Hematopoietic multipotent progenitor cell treated with erythropoietin and hydrocortisone succinate and interleukin-3 and kit ligand, for 4 days (in vitro differentiated cells): ENCODE measurements around the gene GADL1.

ENCODE experiments used
- DNase-seq: peaks from one replicate; pipeline ENCODE4 v3.0.0-alpha.2; 2015

GADL1 gene, protein sequence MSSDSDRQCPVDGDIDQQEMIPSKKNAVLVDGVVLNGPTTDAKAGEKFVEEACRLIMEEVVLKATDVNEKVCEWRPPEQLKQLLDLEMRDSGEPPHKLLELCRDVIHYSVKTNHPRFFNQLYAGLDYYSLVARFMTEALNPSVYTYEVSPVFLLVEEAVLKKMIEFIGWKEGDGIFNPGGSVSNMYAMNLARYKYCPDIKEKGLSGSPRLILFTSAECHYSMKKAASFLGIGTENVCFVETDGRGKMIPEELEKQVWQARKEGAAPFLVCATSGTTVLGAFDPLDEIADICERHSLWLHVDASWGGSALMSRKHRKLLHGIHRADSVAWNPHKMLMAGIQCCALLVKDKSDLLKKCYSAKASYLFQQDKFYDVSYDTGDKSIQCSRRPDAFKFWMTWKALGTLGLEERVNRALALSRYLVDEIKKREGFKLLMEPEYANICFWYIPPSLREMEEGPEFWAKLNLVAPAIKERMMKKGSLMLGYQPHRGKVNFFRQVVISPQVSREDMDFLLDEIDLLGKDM

DNA sequence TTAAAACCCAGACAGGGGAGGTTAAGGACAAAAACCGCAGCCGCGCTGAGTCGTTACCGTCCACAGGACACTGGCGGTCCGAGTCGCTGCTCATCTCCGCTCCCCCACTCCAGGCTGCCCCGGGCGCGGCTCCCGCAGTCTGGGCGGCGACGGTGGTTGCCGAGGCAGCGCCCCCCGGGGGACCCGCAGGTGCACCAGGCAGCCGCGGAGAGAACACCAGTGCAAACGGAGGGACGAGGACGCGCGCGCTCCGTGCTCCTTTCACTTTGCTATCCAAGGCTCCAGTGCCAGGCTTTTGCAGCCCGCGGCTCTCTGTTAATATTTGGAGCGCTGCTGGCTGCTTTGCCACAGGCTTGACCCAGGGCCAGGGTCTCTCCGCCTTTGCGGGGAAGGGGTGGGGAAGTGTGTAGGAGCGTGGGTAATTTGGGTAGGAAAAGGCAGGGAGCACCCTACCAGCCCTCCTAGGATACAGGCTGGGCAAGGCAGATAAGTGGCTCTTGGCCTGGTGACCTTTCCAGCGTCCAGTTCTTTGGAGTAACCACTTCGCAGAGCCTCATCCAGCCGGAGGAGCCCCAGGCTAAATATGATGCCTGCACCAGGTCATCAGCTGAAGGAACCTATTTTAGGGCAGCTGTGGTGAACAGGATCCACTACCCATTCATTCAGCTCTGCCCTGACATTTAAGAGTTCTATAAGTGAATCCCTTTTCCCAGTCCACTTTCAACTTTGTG is at the start of gene GADL1:
Gene GADL1 (minus strand): TSS at position 141 of the 731 bp plus-strand sequence. CDS start 47 bp downstream, at position 94.
- peak; percentile 51 for DNase-seq

DNA sequence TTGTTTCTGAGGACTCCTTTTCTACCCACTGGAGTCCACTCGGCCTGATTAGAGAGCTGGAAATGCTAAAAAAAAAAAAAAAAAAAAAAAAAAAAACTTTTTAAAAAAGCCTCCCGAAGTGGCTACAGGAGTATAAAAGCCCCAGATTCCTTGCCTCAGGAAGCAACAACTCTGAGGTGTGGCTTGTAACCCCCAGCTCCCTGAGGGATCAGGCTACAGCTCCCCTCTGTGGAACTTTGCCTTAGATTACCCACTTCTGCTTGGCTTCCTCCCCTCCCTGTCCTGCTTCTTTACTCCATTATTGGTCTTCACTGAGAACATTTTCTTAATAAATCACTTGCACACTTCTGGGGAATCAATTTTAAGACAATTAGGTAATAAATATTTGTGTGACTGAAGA is 49.7 kb upstream of the GADL1 start:
- DNase-seq: no peak

DNA sequence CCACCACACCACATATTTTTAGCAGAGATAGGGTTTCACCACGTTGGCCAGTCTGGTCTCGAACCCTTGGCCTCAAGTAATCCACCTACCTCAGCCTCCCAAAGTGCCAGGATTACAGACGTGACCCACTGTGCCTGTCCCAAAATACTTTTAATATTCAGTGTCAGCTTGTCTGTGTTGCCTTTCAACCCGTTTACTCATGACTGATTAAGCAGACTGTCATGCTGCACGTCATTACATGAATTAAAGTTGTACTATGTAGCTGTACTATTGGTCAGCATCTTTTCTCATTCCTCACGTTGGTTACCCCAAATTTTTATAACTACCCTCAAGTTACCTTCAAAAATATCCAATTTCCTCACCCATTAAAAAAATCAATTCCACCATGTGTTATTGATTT is 48.7 kb upstream of the GADL1 start:
- DNase-seq: no peak

DNA sequence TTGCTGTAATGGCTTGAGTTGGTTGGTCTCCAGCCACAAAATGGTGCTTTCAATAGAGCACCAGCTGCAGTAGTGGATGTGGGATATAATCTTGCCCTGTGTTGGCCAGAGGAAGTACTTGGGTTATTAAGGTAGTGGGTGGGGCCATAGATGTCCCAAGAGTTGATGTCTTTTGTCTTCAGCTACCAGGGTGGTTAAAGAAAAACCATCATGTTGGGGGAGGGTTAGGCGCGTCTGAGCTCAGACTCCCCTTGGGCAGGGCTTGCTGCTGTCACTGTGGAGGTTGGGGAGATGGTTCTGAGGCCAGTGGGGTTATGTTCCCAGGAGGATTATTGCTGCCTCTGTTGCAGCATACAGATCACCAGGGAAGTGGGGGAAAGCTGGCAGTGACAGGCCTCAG is 46.9 kb upstream of the GADL1 start:
- peak; percentile 25 for DNase-seq

DNA sequence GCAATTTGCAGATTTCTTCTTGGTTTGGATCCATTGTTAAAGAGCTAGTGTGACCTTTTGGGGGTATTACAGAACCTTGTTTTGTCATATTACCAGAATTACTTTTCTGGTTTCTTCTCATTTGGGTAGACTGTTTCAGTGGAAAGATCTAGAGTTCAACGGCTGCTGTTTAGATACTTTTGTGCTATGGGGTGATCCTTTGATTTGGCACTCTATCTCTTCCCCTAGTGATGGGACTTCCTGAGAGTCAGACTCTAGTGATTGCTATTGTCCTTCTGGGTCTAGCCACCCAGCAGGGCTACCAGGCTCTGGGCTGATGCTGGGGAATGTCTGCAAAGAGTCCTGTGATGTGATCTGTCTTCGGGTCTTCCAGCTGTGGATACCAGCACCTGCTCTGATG is 46.3 kb upstream of the GADL1 start:
- no peak for DNase-seq

DNA sequence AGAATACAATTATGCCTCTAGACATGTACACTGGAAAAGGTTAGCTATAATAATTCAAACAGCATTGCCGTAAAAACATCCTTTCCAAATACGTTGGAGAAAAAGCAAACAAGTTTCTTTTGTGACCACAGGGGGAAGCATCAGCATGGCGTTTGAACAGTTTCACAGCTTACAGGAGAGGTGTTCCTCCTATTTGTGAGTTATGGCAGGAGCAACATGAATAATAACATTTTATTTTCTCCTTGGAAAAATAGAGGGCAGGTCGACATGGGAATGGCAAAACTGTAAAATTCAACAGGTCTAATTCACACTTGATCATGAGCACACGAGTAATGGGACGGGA is 39.7 kb upstream of the GADL1 start:
- DNase-seq: peak; percentile 72

DNA sequence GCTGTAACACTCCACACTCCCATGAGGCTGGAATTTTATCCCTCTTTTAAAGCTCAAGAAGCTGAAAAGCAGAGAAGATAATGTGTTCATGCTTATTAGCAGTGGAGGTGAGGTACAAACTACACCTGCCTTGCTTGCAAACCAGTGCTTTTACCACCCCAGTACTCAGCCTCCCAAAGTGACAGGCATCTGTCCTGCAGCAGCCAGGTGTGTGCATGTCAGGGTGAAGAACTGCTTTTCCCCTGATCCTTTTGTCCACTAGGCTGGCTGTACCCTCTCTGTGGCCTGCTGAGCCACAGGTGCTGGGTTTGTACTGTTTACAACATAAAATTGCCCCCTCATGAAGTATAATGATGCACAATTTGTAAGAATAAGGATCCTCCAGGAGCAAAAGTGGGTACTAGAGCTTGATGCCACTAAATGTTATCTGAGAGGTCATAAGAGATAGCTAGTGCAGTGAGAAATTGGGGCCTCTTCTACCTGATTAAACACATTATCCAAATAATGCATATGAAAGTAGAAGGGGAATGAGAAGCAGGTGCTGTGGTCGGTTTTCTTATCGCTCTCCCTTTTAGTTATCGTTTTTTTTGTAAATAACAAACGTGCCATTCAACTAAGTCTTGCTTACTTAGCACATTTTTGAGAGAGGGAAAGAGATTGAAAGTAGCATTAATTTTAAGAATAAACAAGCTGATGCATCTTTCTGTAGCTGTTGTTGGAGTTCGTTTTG is 39.2 kb upstream of the GADL1 start:
- no peak for DNase-seq

DNA sequence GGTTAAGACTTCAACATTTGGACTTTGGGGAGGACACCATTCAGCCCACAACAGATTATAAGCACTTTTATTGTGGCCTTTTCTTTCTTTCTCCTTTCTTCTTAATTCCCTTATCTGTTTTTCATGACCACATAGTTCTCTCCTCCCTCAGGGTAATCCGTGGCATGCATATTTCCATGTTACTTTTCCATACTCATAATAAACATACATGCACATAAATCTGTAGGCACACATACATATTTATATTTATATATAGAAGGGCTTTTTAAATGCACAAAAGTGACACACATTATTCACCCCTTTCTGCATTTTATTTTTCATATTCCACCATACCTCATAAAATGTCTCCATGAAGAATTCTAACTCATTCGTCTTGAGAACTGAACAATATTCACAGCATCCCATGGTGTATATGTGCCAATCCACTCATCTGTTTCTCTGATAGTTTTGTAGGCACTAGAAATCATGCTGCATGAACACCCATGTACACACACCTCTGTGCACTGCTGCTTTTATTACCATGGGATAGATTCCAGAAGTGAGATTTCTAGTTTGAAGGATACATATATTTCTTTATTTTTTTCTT is 38.1 kb upstream of the GADL1 start:
- no peak for DNase-seq

DNA sequence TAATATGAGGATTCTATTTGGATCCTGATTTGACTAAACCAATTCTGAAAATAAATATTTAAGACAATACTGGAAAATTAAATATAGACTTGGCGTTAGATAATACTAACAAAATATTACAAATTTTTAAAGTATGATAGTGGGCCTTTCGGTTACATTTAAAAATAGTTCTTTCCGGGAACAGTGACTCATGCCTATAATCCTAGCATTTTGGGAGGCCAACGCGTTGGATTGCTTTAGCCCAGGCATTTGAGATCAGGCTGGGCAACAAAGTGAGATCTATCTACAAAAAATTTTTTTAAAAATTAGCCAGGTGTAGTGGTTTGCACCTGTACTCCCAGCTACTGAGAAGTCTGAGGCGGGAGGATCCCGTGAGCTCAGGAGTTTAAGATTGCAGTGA is 30.3 kb upstream of the GADL1 start:
- DNase-seq: no peak

DNA sequence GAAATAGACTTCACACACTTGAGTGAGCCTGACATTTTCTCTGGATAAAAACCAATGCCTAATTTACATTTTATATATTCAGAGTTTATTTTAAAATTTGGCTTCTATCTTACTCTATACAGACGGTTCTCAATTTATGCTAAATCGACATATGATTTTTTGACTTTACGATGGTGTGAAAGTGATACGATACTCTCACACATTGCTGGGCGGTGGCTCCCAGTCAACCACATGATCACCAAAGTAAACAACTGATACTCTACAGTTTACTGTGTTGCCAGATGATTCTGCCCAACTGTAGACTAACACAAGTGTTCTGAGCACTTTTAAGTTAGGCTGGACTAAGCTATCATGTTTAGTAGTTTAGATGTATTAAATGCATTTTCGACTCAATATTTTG is 25.1 kb upstream of the GADL1 start:
- no peak for DNase-seq

DNA sequence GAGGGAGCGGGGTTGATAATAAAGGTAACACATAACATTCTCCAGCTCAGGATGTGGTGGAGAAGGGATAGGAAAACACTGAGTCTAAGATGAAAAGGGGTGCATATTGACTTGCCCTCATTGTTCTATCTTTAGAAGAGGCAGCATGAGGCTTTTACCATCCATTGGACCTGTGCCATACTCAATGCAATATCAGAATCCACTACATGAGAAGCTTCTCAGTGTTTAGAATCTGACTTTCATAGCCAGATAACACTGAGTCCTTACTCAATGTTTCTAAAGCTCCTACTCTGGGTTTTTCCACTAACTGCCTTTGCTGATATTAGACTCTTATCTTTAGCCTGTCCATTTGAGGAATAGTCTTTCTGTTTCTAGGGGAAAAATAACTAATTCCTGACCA is 24.3 kb upstream of the GADL1 start:
- no peak for DNase-seq

DNA sequence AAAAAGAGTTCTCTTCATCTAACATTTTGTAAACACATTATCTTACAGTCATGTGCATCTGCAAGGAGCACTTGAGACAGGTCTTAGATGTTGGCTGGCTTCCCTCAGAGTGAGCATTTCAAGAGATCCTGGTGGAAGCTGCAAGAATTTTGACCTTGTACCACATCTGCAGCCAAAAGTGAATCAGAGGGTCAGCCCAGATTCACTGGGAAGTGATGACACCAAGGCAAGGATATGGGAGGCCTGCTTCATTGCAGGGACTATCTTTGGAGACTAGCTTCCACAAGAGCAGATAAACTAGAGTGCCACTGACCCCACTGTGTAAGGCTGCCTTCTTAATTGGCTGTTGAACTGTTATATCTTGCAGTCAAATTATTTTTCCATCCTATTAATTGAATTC is 21.3 kb upstream of the GADL1 start:
- DNase-seq: no peak

DNA sequence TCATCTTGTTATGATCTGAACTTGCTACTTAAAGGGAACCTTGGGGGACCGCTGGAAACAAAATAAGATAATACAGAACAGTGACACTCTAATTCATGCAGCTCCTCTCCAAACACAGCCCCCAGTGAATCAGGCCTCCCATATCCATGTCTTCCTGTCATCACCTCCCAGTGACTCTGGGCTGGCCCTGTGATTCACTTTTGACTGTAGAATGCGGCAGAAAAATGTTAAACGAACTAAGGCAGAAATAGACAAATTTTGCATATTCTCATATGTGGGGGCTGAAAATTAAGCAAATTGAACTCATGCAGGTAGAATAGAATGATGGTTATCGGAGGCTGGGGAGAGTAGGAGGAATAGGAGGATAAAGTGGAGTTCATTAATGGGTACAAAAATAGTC is 20.2 kb upstream of the GADL1 start:
- no peak for DNase-seq

DNA sequence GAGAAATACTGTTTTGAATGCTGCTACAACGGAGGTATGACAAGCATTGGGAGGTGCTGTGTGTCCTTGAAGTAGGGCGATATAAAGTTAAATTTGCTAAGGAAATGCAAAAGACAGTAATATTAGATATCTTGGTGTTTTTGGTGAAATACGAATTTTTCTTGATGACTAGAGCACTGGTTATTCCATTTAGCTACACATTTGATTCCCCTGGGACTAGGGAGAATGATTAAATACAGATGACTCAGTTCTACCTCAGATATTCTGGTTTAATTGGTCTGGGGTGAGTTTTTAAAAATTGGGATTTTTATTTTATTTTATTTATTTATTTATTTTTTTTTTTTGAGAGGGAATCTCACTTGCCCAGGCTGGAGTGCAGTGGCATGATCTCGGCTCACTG is 18.7 kb upstream of the GADL1 start:
- DNase-seq: no peak

DNA sequence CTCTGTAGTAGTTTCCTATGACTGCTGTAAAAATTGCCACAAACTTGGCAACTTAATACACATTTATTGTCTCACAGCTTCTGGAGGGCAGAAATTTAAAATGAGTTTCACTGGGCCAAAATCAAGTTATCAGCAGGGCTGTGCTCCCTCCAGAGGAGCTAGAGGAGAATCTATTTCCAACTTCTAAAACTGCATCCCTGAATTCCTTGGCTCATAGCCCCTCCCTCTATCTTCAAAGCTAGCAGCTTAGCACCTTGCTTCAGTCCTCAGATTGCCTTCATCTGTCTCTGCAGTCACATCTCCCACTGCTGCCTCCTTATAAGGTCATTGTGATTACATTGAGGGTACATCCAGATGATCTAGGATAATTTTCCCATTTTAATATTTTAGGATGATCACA is 17.8 kb upstream of the GADL1 start:
- DNase-seq: no peak

DNA sequence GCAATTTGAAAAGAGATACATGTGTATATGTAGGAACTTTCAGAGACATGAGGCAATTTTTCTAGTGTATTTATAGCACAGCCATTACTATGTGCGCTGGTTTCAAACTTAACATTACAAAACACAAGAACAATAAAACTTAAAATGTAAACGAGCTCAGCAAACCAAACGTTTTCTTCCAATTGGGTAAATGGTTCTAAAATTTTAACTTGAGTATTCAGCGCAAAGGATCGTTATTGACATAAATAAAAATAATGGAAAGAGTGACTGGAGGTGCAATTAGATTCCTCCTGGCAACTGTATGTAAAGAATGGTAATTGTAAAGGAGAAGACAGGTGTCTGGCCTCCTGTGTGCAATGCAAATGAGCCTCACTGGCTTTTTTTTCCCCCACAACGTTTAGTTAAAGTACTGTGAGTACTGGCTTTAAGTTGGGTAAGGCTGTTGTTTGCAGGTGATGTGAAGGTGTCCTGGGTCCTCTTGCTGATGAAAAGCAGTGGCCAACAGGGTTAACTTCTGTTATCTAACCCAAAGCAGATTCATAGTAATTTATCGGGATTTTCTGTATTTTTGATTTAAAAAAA is 14.1 kb upstream of the GADL1 start:
- no peak for DNase-seq

DNA sequence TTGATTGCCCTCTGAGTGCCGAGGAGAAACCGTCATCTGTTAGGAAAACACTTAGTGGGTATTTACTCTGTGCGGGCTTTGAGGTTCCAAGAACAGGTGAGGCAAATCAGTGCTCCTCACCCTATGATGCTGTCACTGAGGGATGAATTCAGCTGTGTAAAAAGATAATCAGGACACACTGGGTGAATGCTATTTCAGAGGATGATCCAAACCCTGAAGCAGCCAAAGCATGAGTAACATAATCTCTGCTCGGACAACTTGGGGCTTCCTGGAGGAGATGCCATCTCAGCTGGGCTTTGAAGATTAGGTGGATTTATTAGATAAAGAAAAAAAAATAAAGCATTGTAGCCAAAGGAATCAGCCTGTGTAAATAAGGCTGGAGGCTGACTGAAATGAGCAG is 10.5 kb upstream of the GADL1 start:
- DNase-seq: no peak

DNA sequence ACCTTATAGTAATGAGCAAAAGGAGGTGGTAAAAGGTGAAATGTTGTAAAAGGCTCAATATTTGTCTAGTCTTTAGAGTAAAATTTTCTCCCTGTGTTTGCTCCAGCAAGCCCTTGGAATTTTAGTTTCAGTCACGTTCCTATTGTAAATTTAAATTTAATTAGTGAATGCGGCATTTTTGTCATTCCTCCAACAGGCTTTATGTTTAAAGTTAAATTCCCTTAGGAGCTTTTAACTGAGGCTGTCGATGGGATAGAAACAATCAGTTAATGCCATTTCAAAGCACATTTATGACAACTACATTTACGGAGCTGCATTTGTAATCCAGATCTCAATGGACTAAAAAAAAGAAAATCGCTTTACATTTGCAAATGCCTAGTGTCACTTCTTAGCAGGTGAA is 868 bp upstream of the GADL1 start:
- no peak for DNase-seq

DNA sequence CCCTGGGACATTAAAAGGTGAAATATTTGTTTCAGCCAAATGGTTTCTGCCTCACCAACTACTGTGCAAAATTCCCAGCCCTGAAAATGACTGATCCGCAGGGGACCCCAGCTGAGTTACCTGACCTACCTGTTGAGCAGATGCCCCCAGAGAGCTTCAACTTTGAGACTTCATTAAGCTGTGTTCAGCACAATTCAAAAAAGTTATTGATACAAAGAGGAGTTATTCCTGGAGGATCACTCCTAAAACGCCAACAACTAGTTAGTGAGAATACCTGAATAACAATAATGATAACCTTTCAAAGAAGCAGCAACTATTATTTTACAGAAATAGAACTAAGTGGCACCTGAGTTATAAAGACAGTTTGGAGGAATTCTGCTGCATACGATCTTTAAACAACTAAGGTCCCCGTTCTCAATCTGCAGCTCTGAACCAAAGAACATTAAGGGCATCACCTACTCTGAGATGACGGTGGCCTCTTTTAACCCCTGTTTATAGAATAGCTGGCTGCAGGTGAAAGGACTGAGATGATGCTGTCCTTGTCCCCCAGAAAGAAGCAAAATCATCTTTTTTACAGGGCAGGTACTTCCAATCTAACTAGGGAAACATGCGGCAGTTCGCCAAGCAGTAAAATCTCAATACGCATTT is 659 bp downstream of the GADL1 start:
- DNase-seq: no peak

DNA sequence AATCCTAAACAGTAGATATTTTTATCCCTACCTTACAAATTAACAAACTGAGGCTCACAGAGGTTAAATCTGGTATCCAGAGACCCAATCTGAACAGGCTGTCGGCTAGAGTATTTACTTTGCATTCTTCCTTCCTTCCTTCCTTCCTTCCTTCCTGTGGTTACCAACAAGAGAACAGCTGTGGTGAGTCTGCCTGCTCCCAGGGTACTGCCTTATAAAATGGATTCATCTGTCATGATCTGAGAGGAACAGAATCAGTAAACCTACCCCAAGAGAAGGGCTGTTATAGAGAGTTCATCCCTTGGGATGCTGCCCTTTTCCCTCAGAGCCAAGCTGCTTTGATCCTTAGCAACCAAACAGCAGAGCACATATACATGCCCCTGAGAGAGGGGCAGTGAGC is 3.6 kb downstream of the GADL1 start:
- no peak for DNase-seq

DNA sequence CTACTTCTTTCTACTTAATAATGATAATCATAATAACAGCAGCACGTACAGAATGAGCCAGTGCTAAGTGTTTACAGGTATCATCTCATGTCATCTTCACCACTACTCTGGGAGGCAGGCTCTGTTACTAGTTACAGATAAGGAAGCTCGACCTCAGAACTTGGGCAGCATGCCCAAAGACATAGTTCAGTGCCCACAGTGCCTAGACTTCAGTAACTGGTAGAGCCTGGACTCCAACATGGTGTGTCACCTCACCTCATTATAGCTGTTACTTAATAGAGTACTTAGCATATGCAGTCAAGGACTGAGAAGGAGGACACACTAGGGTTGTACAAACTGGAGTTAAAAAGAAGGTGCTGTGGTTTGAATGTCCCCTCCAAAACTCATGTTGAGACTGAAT is 7.6 kb downstream of the GADL1 start:
- peak; percentile 41 for DNase-seq

DNA sequence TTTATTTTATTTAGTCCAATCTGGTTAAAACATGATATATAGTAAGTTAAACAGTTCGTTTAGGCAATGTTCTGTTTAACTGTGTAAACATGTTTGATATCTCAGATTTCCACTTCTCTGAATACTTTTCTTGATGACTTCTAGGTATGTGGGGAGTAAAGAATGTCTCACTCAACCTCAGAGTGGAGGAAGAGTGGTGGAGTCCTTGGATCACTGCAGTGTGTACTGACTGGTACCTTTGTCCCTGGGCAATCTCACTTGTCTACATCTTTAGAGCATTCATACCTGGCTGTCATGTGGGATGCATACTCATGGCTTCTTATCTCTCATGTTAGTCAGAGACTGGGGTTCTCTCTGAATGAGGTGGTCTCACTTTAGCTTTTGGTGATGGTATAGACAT is 15.6 kb downstream of the GADL1 start:
- DNase-seq: no peak
